Cerebellar nuclear complex (tissue), 1 donor: Measurements from ENCODE around the gene FEZ2.
"Not testable (repeated sequence)": the region's sequence is repeated elsewhere in the genome, so short reads cannot be mapped to it uniquely, and the experiment has no call there.

Source experiments
- DNase-seq, 2 experiments: peaks; one replicate each; lab custom pipeline; 2025; lab: John Stamatoyannopoulos, UW

FEZ2 gene, protein sequence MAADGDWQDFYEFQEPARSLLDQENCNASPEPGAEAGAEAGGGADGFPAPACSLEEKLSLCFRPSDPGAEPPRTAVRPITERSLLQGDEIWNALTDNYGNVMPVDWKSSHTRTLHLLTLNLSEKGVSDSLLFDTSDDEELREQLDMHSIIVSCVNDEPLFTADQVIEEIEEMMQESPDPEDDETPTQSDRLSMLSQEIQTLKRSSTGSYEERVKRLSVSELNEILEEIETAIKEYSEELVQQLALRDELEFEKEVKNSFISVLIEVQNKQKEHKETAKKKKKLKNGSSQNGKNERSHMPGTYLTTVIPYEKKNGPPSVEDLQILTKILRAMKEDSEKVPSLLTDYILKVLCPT

DNA sequence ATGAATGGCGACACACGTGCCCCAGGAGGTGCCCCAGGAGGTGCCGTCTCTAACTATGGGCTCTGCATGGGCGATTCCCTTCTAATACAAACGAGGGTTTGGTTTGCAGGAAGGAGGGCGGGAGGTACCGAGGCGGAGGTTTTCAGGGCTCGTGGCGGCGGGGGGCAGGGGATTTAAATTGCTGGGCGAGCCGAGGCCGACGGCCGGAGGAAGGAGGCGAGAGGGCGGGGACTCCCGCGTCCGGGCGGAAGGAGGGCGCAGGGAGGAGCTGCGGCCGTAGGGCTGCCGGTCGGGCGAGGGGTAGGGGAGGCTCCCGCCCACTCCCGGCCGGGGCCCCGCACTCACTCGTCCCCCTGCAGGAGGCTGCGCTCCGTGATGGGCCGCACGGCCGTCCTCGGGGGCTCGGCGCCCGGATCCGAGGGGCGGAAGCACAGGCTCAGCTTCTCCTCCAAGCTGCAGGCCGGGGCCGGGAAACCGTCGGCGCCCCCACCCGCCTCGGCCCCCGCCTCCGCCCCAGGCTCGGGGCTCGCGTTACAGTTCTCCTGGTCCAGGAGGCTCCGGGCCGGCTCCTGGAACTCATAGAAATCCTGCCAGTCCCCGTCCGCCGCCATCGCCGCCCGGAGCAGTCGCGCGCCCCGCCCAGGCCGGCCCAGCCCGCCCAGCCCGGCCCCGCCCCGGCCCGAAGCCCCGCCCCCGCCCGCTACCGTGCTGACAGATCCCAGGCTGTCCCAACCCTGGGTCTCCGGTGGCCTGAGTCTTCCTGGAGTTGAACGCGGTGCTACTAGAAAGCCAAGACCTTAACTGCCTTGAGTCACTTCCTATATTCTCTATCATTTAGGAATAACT, at the start of gene FEZ2:
Gene FEZ2, minus strand, starts transcription at position 637 of the 846 bp plus-strand sequence. Its CDS starts 26 bp downstream, at position 611.
- peak in 1 of 2 experiments; percentile 8 for DNase-seq

DNA sequence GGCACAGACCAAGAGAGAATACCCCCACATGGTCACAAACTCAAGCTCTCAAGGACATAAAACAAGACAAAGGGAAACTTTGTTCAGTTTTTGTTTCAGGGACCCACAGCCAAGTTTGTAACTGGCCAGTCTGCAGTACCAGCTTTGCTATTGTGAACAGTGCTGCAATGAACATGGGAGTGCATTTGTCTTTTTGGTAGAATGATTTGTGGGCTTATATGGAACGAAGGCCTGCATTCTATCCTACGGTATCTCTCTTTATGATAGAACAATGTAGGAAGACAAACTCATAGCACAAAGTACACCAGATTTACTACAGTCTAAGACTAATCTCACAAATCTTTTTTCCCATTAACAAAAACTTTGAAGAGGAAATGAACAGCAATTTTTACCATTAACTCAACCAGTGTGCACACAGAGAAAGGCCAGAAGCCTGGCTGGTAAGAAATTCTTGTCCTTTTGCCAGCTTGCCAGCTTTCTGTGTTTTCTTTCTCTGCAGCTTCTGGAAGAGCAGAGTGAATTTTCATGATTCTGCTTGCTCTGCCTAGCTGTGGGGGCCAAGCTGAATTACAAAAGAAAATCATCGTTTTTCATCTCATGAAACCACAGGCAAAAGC, 37.1 kb upstream of the FEZ2 start:
- no peak for DNase-seq

DNA sequence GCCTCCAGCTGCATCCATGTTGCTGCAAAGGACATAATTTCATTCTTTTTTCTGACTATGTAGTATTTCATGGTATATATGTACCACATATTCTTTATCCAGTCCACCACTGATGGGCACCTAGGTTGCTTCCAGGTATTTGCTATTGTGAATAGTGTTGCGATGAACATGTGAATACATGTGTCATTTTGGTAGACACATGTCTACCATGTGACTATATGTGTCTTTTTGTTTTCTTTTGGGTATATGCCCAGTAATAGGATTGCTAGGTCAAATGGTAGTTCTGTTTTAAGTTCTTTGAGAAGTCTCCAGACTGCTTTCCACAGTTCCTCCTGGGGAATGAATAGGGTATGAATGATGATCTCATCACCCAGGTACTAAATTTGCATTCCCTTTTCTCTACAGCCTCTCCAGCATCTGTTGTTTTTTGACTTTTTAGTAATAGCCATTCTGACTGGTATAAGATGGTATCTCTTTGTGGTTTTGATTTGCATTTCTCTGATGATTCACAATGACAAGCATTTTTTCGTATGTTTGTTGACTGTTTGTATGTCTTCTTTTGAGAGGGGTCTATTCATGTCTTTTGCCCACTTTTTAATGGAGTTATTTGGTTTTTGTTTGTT, 35.6 kb upstream of the FEZ2 start:
- DNase-seq: no peak

DNA sequence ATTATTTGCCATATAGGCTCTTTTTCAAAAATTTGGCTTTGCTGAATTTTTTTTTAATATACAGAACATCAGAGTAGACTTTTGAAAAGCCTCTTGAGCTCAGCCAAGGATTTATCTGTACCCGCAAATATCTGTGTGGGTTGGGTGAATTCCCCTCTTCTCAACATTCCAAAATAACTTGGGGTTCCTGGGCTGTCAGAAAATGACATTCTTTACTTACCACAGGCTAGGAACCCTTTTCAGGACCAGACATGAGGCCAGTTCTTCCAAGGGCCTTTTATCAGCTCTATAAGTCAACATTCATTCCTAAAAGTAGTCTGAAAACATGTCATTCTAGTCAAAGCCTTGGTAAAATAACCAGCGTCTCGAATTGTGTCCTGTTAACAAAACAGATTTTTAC, 28.8 kb upstream of the FEZ2 start:
- DNase-seq: no peak

DNA sequence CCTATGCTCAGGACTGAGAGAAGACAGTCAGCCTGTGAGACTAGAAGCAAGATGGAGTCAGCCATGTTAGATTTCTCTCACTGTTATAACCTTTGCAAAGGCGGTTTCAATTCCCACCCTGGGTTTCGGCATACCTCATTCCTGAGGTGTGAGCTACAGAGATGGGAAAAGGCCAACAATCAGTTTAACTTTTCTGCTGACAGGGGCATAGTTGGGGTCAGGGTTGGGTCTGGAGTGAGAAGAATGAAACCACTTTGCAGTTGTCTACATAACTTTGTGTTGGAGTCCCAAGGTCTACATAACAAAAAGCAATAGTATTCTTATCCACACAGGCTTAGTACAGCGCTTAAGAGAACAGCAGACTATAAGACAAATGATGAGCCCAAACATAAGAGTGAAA, 28.1 kb upstream of the FEZ2 start:
- no peak for DNase-seq

DNA sequence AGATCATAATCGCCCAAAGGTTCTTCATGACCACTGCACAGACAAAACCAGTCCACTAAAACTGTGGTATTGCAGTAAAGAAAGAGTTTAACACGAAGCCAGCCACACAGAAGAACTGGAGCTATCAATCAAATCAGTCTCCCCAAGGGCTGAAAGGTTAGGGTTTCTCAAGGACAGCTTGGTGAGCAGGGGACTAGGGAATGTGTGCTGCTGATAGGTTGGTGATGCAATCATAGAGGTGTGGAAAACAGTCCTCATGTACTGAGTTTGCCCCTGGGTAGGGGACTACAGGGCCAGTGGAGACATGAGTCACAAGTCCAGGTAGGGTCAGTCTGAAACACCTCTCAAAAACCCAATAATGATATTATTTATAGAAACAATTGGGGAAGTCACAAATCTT, 27.3 kb upstream of the FEZ2 start:
- DNase-seq: no peak

DNA sequence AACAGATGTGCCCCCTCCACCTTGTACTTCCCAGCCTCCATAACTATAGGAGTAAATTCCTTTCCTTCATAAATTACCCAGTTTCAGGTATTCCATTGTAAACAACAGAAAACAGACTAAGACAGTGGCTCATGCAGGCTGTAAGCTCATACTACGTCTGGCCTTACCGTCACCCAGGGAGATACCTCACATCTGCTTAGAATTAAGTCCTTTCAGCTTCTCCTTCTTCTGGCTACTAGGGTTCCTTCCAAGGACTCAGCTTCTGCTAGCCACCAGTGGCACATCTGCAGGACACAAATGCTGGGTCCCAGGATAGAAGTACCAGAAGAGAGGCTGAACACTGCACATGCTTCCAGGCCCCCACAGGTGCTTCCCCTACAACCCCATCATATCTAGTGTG, 22.4 kb upstream of the FEZ2 start:
- no peak for DNase-seq

DNA sequence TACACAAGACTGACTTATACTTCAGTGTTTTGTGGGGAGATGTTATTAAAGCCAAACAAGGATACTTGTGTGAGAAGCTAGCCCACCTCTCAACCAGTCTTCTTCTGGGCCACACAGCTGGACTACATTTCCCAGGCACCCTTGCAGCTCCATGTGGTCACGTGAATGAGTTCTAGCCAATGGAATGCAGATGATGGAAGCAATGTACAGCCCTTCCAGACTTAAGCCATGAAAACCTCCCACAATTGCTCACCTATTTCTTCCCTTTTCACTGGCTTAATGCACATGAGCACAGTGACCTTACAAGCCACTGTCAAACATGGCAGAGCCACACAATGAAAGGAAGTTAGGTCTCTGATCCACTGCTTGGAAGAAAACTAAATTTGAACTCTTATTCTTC, 20.4 kb upstream of the FEZ2 start:
- no peak for DNase-seq

DNA sequence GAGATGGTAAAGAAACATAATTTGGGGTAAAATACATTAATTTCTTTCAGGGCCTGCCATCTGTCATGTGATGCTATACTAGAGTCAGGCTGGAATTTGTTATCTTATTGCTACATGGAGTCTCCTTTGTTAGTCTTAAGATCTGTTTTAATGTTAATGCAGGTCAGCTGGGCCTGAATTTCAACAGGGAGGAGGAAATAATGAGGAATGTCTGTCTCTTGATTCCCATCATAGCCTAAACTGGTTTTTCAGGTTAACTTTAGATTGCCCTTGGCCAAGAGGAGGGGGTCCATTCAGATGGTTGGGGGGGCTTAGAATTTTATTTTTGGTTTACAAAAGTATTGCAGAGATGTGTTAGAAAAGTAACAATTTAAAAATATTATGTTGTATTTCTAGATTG, 19.0 kb upstream of the FEZ2 start:
- no peak for DNase-seq

DNA sequence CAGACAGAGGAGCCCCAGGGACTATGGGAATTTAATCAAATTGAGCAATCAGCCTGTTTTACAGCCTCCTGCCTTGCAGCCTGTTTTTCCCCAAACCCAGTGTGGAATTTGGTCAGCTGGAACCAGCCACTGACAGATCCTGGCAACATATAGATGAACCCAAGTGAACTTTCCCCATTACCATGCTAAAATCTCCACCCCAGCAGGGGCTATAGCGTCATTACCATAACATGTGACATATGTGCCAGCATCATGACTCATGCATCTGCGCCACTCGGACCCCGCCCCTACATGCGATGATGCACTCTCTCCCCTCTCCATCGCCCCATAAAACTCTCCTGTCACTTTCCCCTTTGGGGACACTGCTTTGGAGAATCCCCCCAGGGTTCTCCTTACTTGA, 17.3 kb upstream of the FEZ2 start:
- DNase-seq: no peak

DNA sequence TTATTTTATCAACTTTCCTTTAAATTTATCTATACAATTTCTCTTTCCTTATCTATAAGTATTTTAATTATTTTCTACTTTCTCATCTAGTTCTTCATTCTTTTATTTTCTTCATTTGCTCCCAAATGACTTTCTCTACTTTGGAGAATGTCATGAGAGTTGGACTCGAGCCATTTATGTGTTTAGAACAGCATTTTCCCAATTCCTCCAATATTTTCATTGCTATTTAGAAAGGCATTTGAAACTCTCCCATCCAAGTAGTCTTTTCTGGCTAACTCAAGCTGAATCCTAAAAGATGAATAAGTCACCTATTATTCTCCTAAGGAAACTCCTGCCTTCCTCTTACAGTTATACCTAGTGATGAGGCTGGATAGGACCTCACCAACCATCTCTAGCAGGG, 15.8 kb upstream of the FEZ2 start:
- no peak for DNase-seq

DNA sequence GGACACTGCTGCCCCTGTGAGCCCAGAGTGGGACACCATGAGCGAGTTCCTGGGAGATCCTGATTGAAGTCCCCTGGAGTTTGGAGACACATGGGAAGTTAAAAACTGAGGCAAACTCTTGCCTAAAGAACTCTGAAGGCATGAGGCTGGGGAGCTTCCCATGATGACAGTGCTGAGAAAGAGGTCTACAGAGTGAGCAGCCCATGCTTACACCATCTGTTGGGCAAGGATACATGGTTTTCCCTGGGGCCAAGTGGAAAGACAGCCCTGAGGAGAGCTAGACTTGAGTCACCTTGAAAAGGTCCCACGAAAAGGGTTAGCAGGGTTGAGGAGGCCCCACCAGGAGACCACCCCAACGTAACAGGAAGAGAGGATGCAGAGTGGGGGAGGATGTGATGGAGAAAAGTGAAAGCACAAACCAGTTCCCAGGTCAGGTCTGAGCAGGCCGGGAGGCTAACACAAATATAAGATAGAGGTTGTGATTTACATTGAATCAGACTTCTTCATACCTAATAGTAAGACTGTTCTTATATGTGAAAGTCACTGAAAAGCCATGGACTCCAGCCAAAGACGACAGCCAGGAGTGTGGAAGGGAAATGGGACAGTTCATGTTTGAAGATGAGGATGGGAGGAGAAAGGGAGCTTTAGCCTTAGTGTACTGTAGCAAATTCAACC, 13.5 kb upstream of the FEZ2 start:
- DNase-seq: no peak

DNA sequence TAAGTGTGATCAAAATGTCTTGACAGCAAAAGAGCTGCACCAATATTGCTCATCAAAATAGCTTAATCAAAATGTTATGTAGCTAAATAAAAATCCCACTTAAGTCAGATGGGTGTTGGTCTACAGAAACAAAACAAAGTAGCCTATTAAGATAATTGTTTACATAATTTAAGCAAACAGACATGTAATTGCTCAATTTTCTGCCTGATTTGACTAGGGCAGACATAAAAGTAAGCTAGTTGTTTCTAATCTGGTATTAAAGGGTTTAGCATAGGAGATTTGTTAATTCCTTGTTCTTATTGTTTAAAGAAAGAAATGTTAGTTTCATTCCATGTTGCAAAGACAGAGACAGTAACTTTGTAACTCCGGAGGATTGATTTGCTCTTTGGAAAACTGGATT, 11.5 kb upstream of the FEZ2 start:
- DNase-seq: no peak

DNA sequence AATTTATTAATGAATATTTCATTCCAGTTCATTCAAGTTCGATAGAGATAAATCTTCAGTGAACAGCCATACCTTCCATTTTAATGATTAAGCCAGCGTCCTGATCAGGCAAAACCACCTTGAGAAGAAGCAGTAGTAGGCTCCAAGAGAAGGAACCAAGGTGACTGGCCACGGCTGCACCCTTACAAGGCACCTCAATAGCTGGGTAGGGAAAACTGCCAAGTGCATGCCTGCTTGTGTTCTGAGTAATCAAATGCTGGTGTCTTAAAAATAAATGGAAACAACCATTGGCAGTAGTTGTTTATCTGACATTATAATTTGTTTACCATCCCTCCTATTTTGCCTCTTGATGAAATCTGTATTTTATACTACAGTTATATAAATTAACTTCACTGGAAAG, 10.0 kb upstream of the FEZ2 start:
- no peak for DNase-seq

DNA sequence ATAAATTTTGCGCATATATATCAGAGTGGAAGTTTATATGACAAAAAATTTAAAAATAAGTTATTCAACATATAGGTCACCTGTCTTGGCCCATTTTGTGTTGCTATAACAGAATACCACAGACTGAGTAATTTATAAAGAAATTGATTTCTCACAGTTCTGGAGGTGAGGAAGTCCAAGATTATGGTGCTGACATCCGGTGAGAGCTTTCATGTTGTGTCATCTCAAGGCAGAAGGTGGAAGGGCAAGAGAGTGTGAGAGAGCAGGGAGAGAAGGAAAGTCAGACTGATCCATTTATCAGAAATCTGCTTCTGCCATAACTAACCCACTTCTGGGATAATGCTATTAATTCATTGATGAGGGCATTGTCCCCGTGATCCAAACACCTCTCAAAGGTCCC, 9.0 kb upstream of the FEZ2 start:
- DNase-seq: no peak

DNA sequence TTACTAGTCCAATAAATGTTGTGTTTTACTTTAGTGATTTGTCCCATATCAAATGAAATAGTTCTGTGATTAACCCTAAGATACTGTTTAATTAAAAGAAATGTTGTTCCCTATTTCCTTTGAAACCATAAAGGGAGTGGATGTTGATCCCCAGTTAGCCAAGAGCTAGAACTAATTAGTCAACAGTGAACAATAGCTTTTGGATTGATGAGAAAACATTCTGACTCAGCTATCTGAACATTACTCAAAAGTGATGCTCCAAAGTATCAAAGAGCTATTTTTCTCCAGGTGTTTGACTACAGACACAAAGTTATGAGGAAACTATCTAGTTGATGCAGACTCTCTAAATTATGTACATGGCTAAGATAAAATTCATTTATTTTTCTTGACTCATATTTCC, 7.3 kb upstream of the FEZ2 start:
- DNase-seq: no peak

DNA sequence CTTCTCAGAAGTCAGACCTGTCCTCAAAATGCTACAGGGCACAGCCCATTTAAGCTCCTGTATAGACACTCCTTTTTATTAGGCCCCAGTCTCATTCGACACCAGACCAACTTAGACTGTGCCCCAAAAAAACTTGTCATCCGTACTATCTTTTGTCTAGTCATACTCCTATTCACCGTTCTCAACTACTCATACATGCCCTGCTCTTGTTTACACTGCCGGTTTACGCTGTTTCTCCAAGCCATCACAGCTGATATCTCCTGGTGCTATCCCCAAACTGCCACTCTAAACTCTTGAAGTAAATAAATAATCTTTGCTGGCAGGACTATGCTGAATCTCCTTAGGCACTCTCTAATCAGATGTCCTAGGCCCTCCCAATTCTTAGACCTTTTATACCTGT, 5.7 kb upstream of the FEZ2 start:
- not testable (repeated sequence) for DNase-seq

DNA sequence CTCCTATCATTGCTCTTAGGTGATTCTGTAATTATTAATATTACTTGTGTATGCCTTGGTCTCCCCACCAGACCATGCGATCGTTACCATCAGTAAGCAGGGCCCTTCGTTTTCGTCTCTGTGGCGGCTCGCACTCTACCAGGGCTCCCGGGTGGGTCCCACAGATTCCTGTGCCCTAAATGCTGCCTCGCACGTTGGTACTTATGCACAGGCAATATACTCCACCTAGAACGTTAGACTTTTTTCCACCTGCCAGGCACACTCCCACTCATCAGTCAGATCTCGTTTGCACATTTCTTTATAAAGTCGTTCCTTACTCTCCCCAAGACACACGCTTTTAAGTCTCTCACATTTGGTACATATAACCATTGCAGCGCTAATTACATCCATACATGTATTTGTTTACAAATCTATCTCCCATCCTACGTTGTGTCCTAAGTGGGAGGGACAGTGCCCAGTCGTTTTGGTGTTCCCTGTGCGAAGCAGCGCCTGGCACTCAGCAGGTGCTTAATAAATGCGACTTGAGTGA, 901 bp downstream of the FEZ2 start:
- no peak for DNase-seq

DNA sequence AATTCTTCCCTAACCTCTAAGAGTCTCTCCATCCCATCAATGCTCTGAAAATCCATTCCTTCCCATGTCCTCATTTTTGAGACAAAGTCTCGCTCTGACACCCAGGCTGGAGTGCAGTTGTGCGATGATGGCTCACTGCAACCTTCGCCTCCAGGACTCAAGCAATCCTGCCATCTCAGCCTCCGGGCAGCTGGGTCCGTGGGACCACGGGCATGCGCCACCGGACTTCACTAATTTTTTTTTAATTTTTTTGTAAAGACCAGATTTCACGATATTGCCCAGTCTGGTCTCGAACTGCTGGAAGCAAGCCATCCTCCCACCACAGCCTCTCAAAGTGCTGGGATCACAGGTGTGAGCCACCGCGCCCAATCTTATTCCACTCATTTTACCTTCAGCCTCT, 1.6 kb downstream of the FEZ2 start:
- no peak for DNase-seq

DNA sequence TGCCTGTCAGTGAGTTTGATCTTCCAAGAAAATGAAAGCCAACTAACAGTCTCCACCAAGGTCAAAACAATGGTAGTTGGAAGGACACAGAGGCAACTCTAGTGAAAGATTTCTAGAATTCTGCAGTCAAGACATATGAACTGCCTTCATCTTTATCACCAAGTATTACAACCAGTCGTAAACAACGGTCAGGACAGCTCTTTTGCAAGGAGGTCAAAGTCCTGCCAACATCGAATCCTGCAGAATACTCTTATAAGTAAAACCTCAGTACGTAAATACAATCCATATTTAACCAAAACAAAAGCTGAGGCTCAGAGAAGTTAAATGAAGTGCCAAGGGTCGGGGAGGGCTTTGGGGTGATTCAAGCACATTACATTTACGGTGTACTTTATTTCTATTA, 3.1 kb downstream of the FEZ2 start:
- no peak for DNase-seq

DNA sequence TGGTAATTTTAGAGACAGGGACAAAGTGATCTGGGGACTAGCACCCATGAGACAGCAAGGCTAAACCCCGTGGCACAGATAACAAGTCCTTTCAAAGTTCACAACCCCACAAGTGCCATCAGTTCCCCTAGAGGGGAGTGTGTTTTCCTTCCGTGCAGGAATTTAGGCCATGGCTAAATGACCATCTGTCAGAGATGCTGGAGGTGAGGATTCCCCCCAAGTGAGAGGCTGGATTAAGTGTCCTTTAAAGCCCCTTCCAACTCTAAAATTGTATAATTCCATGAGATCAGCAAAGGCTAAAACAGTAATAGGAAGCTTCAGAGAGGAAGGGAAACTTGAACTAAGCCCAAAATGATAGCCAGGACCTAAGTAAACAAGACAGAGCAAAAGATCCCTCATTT, 8.7 kb downstream of the FEZ2 start:
- peak in 1 of 2 experiments; percentile 71 for DNase-seq

DNA sequence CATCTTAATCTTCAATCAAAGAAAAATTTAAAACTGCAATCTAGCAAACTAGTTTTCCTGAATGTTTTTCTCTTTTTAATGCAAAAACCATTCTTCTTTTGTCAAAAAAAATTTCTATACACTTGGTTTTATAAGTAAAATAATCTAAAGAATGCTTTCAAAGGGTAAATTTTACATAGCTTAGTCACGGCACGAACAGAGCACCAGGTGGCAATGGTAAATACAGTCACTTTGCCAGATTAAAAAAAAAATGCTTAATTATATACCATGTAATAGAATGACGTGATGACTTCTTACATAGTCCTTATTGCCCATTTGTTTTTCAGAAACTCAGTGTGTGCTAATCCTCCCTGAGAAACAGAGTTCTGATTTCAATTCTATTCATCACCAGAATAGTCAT, 10.4 kb downstream of the FEZ2 start:
- DNase-seq: no peak
